Activated naive CD8-positive, alpha-beta T cell treated with anti-CD3 and anti-CD28 coated beads, Interleukin-2, amount 50 U/mL, for 24 hours (primary cell): Measurements from ENCODE around the gene CNIH3.

ENCODE experiments used
- ATAC-seq: fragments of 150-1000 bp; cut with Tn5 transposase; one replicate; pipeline ENCODE4 v1.10.0; 2021
- DNase-seq: peaks from one replicate; pipeline ENCODE4 v3.0.0; 2021
- H3K27ac Mint-ChIP-seq: one replicate; pipeline ENCODE4 v1.8.0; 2021; ENCODE audit warnings: mild to moderate bottlenecking, mixed read lengths
- H3K27me3 Mint-ChIP-seq: one replicate; pipeline ENCODE4 v1.8.0; 2021; ENCODE audit warnings: mixed read lengths
- H3K36me3 Mint-ChIP-seq: one replicate; pipeline ENCODE4 v1.8.0; 2021; ENCODE audit warnings: low read depth, mixed read lengths
- H3K4me1 Mint-ChIP-seq: one replicate; pipeline ENCODE4 v1.8.0; 2021; ENCODE audit warnings: mixed read lengths
- H3K4me3 Mint-ChIP-seq: one replicate; pipeline ENCODE4 v1.8.0; 2021; ENCODE audit warnings: mild to moderate bottlenecking, moderate library complexity, mixed read lengths
- H3K9me3 Mint-ChIP-seq: one replicate; pipeline ENCODE4 v1.8.0; 2021; ENCODE audit warnings: mixed read lengths

The CNIH3 gene

DNA sequence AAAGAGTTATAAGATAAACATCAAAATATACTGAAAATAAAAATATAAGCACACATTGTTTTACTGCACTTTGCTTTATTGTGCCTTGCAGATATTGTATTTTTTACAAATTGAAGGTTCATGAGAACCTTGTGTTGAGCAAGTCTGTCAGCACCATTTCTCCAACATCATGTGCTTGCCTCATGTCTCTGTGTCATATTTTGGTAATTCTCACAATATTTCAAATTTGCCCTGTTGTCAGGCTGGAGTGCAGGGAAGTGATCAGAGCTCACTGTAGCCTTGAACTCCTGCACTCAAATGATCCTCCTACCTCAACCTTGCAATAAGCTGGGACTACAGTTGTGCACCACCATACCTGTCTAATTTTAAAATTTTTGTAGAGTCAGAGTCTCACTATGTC lies 21.3 kb upstream of the CNIH3 start:
- H3K27ac Mint-ChIP-seq: no peak overlapping the region
- no peaks in the 10 kb centered on the region for H3K9me3 Mint-ChIP-seq
- H3K36me3 Mint-ChIP-seq: no peaks in the 10 kb centered on the region
- DNase-seq: no peak
- H3K4me3 Mint-ChIP-seq: no peak overlapping the region
- H3K27me3 Mint-ChIP-seq: no peaks in the 10 kb centered on the region
- peaks cover 6% of the 10 kb centered on the region for H3K4me1 Mint-ChIP-seq
- no peak for ATAC-seq

DNA sequence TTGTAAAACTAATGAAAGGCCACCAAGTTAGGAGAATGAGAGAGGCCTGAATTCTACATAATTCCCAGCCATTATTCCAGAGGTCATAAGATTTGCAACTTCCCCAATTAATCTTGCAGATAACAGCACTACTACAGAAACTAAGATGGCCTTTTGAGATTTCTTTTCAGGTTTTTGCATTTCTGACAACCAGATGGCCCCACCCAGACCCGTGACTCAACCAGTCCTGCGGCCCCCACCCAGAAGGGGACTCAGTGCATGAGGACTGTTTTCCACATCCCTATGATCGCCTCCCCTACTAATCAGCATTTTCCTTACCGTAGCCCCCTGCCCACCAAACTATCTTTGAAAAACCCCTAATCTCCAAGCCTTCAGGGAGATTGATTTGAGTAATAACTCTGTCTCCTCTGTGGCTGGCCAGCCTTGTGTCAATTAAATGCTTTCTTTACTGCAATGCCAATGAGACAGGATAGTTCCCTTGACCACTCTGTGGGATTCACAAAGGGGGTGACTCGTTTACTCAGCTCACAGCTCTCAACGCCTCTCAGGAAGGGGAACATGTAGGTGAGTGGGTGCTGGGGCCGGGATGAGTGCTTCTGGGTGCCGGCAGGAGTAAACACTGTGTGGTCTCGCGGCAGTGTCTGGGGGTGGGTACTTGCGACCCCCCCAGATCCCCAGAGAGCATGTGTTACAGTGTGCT lies 10.5 kb upstream of the CNIH3 start:
- Mint-ChIP-seq H3K27me3 (peaks cover 4% of the 10 kb centered on the region), H3K4me1 (no peaks in the 10 kb centered on the region), H3K36me3 (no peaks in the 10 kb centered on the region), H3K27ac (no peak overlapping the region), H3K9me3 (no peaks in the 10 kb centered on the region), H3K4me3 (no peak overlapping the region)
- no peak for ATAC-seq
- DNase-seq: no peak

DNA sequence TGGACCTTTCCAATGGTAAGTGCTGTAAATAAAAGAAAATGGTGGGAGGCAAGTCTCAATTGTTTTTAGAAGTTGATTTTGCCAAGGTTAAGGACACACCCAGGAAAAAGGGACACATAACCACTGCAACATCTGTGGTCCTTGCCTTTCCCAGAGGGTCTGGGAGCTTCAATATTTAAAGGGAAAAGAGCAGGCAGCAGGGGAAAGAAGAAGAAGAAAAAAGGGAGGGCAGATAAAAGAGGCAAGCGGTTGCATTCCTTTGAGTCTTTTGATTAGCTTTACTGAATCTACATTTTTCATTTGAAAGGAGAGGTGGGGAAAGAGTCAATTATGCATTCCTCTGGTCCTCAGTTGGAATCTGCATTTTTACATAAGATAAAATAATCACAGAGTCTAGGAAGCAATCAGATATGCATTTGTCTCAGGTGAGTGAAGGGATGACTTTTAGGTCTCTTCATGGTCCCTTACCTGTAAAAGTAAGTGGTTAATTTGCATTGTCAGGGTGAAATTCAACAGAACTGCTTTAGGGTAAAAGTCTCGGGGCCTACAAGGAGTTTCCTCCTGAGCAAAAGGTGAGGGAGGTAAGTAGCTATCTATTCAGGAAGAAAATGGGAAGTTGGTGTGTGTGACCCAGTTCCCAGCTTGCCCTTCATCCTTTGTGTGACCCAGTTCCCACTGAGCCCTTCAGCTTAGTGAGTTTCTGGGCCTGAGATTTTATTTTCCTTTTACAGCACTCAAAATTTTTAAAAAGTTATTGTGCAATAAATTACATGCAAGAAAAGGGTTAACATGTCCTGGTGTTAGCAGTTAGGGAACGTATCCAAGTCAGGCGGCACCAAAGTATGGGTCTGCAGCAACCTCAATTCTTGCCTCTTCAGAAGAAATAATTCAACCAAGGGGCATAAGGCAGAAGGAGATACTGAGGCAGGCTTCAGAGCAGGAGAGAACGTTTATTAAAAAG lies 8.6 kb upstream of the CNIH3 start:
- no peak for ATAC-seq
- no peaks in the 10 kb centered on the region for H3K9me3 Mint-ChIP-seq
- peaks cover 2% of the 10 kb centered on the region for H3K27me3 Mint-ChIP-seq
- no peaks in the 10 kb centered on the region for H3K4me1 Mint-ChIP-seq
- H3K36me3 Mint-ChIP-seq: no peaks in the 10 kb centered on the region
- no peak for DNase-seq
- no peak overlapping the region for H3K27ac Mint-ChIP-seq
- H3K4me3 Mint-ChIP-seq: no peak overlapping the region

DNA sequence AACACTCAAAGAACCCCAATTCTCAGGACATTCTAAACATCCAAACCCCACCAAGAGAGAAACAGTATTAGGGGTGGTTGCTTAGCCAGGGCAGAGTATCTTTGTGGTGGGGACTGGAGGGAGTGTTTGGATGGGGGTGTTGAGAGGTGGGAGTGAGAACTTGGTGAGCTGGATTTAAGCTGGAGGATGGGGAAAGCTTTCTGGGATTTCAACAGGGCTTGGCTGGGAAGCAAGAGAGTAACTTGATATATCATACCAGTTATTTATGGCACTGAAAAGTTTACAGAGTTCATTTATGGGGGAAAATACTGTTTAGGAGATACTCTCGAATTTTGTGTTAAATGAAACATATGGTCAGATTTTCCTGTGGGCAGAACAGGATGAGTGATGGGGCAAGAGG lies 6.8 kb upstream of the CNIH3 start:
- Mint-ChIP-seq H3K4me3 (no peak overlapping the region), H3K36me3 (no peaks in the 10 kb centered on the region), H3K27me3 (peaks cover 10% of the 10 kb centered on the region), H3K27ac (no peak overlapping the region), H3K4me1 (no peaks in the 10 kb centered on the region), H3K9me3 (no peaks in the 10 kb centered on the region)
- DNase-seq: no peak
- no peak for ATAC-seq

DNA sequence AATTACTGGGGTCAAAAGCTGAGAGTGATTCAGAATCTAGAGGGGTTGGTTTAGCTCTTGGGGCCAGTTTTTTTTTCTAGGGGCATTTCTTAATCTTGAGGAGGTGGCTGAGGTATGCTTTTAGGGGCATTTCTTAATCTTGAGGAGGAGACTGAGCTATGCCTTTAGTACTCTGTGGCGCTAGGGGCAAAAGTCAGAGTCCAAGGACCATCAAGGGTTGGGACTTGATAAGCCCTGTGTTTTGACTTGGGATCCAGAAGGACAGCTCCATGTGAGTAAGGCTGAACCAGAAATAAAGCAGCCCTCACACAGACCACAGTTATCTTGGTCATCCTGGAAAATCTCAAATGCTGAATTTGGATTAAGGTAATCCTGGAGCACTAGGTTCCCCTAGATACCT lies 3.9 kb upstream of the CNIH3 start:
- no peaks in the 10 kb centered on the region for H3K9me3 Mint-ChIP-seq
- no peak overlapping the region for H3K27ac Mint-ChIP-seq
- peaks cover 29% of the 10 kb centered on the region for H3K27me3 Mint-ChIP-seq
- DNase-seq (no peak), ATAC-seq (no peak)
- no peak overlapping the region for H3K4me3 Mint-ChIP-seq
- H3K36me3 Mint-ChIP-seq: no peaks in the 10 kb centered on the region
- peaks cover 12% of the 10 kb centered on the region for H3K4me1 Mint-ChIP-seq

DNA sequence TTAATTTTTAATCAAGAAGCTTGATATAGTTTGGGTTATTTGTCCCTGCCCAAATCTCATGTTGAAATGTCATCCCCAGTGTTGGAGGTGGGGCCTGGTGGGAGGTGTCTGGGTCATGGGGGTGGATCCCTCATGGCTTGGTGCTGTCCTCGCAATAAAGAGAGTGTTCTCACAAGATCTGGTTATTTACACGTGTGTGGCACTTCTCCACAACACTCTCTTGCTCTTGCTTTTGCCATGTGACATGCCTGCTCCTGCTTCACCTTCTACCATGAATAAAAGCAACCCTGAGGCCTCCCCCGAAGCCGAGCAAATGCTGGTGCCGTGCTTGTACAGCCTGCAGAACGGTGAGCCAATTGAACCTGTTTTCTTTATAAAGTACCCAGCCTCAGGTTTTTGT lies 2.6 kb upstream of the CNIH3 start:
- Mint-ChIP-seq H3K4me3 (no peak overlapping the region), H3K27me3 (peaks cover 39% of the 10 kb centered on the region), H3K4me1 (peaks cover 20% of the 10 kb centered on the region), H3K9me3 (no peaks in the 10 kb centered on the region), H3K27ac (no peak overlapping the region), H3K36me3 (no peaks in the 10 kb centered on the region)
- DNase-seq (no peak), ATAC-seq (no peak)

DNA sequence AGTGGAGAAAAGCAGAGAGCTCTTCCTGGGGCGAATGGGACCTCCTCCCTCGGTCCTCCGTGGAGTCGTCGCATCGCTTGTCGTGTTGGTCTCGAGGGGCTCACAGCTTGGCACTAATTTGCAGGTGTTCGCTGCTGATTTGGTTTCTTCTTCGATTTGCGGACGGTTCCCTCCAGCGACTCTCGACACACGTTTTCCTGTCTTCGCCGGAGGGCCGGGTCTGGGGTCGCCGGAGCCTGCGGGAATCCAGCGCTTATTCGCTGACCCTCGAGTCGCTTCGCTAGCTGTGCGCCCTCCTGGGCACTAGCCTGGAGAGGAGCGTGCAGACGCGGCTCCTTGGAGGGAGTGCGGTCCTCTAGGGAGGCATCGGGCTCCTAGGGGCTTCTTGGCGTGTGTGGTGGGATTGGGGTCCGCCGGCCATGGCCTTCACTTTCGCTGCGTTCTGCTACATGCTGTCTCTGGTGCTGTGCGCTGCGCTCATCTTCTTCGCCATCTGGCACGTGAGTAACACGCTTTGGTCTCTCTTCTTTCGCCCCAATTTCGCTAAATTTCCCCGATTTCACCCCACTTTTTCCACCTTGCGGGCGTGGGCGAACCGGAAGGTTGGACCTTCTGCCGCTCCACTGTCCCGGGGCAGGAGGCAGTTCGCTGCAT lies 766 bp downstream of the CNIH3 start:
- Mint-ChIP-seq H3K9me3 (peaks cover 2% of the 10 kb centered on the region), H3K36me3 (no peaks in the 10 kb centered on the region), H3K4me3 (peak overlapping the region; percentile 49), H3K27ac (no peak overlapping the region), H3K27me3 (peaks cover 69% of the 10 kb centered on the region), H3K4me1 (peaks cover 26% of the 10 kb centered on the region)
- ATAC-seq (no peak), DNase-seq (no peak)

DNA sequence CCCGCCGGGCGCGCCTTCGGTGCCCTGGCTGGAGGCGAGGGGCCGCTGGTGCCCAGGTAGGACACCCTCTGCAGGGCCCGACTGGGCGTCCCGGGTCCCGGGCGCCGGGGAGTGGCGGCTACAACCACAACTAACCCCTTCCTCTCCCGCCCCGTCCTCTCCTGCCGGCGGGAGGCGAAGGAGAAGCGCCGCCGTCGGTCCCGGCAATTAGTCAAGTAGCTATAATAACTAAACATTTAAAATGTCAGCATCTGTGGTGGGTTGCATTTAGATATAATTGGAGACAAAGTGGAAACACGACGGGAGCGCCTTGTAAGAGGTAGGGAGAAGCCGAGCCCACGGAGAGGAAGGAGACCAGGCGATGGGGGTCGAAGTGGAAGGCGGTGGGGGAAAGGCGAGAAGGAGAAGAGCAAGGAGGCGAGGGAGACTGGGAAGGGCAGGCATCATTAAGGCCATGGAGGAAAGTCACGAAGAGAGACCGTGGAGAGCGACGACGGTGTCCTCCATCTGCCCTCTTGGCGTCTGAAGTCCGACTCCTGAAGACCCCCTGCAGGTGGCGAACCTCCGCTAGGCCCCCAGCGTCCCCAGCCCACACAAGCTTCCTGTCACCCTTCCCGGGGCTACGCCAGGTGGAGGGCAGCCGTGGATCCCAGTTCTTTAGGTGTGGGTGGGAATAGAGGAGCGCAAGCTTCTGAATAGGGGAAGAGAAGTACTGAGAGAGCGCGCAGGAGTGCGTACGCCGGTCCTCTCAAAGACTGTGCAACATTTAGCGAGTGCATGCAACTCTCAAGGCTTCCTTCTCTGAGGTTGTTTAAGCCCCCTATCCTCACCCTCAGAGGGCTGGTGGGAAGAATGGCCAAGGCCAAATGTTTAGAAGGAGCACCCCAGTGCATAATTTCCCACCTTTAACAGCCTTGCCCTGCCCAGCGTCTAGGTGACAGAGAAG lies 1.6 kb downstream of the CNIH3 start:
- DNase-seq (no peak), ATAC-seq (no peak)
- H3K27ac Mint-ChIP-seq: no peak overlapping the region

DNA sequence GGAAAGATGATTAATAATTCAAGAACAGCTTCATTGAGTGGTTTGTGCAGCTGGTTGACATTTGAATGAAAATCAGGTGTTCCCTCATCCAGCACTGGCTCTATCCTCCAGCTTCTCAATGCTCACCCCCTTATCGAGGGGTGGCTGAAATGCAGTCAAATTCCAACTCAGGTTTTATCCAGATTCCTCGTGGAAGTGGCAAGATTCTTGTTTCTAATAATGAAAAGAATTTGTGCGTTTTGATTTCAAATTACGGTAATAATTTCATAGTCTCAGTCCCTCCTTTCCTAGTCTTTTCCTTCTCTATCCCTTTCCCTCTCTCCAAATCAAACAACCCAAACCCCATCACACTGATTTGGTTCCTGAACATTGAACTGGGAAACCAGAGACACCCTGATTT lies 3.1 kb downstream of the CNIH3 start:
- Mint-ChIP-seq H3K27ac (no peak overlapping the region), H3K9me3 (peaks cover 8% of the 10 kb centered on the region), H3K4me1 (peaks cover 38% of the 10 kb centered on the region), H3K4me3 (no peak overlapping the region), H3K27me3 (peaks cover 74% of the 10 kb centered on the region), H3K36me3 (peaks cover 2% of the 10 kb centered on the region)
- DNase-seq (no peak), ATAC-seq (no peak)

More for the DNA sequence above, 1.6 kb downstream of the CNIH3 start:
- H3K4me3 Mint-ChIP-seq: no peak overlapping the region
- peaks cover 8% of the 10 kb centered on the region for H3K9me3 Mint-ChIP-seq
- no peaks in the 10 kb centered on the region for H3K36me3 Mint-ChIP-seq
- peaks cover 26% of the 10 kb centered on the region for H3K4me1 Mint-ChIP-seq
- H3K27me3 Mint-ChIP-seq: peaks cover 72% of the 10 kb centered on the region

DNA sequence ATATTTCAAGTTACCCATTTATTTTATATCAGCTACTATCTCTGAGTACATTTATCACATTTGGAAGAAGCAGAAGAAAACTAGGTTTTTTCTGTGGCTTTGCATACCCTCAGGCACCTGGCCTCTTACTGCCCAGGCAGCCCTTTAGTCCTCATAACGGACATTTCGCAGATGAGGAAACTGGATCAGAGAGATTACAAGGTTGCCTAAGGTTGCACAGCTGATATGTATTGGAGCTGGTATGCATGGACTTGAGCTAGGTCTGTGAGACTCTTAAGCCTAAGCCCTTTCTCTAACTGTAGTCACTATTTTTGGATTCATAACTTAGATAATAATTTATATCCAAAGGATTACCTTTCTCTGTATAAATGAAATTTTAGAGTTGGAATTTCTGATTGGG lies 4.0 kb downstream of the CNIH3 start:
- Mint-ChIP-seq H3K9me3 (peaks cover 8% of the 10 kb centered on the region), H3K4me1 (peaks cover 45% of the 10 kb centered on the region), H3K27me3 (peaks cover 70% of the 10 kb centered on the region), H3K27ac (no peak overlapping the region), H3K36me3 (peaks cover 2% of the 10 kb centered on the region), H3K4me3 (no peak overlapping the region)
- ATAC-seq (no peak), DNase-seq (no peak)

DNA sequence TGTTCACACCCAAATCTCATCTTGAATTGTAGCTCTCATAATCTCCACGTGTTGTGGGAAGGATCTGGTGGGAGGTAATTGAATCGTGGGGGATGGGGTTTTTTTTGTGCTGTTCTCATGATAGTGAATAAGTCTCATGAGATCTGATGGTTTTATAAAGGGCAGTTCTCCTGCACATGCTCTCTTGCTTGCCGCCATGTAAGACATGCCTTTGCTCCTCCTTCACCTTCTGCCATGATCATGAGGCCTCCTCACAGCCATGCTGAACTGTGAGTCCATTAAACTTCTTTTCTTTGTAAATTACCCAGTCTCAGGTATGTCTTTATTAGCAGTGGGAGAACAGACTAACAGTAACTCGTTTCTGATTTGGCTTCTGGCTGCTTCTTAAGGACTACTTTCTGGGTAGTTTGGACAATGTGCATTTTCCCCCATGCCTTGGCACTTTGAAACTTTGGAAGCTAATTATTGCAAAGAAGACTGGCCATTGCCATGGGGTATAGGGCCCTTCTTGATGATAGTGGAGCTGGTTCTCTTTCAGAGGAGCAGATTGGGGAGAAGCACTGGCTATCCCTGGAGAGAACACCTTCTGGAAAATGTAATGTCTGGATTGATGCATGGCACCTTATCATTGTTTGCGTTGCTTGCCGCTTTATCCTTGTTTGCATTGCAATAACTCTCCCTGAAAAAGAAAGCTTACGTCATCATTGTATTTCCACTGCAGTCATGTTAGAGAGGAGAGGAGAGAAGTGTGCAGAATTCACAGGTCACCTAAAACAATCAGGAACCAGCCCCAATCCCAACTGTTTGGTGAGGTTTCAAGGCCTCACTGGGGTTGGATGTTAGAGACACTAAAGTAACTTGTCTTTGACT lies 5.9 kb downstream of the CNIH3 start:
- no peak for DNase-seq
- peaks cover 8% of the 10 kb centered on the region for H3K9me3 Mint-ChIP-seq
- ATAC-seq: no peak
- peaks cover 2% of the 10 kb centered on the region for H3K36me3 Mint-ChIP-seq
- no peak overlapping the region for H3K27ac Mint-ChIP-seq
- H3K4me3 Mint-ChIP-seq: no peak overlapping the region
- peaks cover 59% of the 10 kb centered on the region for H3K27me3 Mint-ChIP-seq
- peaks cover 35% of the 10 kb centered on the region for H3K4me1 Mint-ChIP-seq

DNA sequence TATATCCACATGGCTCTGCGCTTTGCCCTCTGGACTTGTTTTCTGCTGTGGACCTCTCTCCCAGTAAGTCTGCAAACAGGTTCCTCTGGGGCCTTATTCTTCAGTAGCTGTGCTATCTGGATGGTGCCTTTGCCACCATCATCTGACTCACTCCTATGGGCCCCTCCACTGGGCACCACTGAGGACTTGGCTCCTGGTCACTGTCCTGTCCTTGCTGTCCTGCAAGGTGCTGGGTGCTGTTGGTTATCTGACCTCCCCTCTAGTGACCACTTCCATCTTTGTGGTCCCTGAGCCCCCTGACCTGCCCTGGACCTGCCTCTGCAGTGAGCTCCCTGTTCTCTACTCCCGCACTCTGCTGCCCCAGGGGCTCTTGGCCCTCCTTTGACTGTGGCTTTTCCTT lies 6.7 kb downstream of the CNIH3 start:
- peaks cover 52% of the 10 kb centered on the region for H3K27me3 Mint-ChIP-seq
- ATAC-seq: no peak
- peaks cover 8% of the 10 kb centered on the region for H3K9me3 Mint-ChIP-seq
- peaks cover 2% of the 10 kb centered on the region for H3K36me3 Mint-ChIP-seq
- H3K4me1 Mint-ChIP-seq: peaks cover 30% of the 10 kb centered on the region
- H3K27ac Mint-ChIP-seq: peak overlapping the region; percentile 65
- no peak for DNase-seq
- H3K4me3 Mint-ChIP-seq: no peak overlapping the region

DNA sequence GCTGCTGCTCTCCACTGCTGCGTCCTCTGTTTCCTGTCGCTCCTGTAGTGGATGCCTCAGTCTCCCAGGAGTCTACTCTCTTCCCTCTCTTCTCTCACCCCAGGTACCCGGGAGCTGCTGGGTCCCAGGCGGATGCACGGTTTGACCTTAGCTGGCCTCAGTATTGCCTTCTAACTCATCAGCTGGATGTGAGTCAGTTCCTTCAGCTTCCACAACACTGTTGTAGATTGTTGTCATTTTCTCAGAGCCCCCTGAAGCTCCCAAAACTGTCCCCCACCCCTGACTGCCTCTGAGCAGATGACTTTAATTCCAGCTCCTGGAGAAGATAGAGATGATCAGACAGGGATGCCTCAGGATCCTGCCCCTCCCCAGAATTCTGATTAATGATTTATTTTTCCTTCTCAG lies 7.2 kb downstream of the CNIH3 start:
- H3K4me3 Mint-ChIP-seq: peak overlapping the region; percentile 43
- peaks cover 26% of the 10 kb centered on the region for H3K4me1 Mint-ChIP-seq
- ATAC-seq (peak; percentile 51), DNase-seq (no peak)
- H3K9me3 Mint-ChIP-seq: peaks cover 8% of the 10 kb centered on the region
- H3K27ac Mint-ChIP-seq: peak overlapping the region; percentile 65
- H3K36me3 Mint-ChIP-seq: peaks cover 2% of the 10 kb centered on the region
- H3K27me3 Mint-ChIP-seq: peaks cover 47% of the 10 kb centered on the region
